PC-3 (cell line): Measurements from ENCODE around the gene CCDC93. TPM values are rescaled to one million over a fixed set of nuclear protein-coding genes. Genes with fewer than 3 reads are reported as not detected.
"Not testable (repeated sequence)": the region's sequence is repeated elsewhere in the genome, so short reads cannot be mapped to it uniquely, and the experiment has no call there.

Experiments used
- ATAC-seq: fragments of 200-7000 bp; cut with Tn5 transposase; 2 replicates; pipeline ENCODE4 v1.9.1; 2020; ENCODE audit warnings: mild to moderate bottlenecking, moderate library complexity
- BruUV-seq: library from RNA; stranded (reverse); fragments of 400-500 nt; replicated peaks from 2 replicates; lab custom pipeline; 2021; lab: Mats Ljungman, UMichigan
- CTCF ChIA-PET: fragments of 300-600 bp; sonication (Branson Sonifier 250); formaldehyde crosslinking; loops from one replicate; lab custom pipeline; 2022; ENCODE audit warnings: antibody characterized with exemption; lab: Charles Lee
- POLR2A ChIA-PET: fragments of 300-600 bp; sonication (Branson Sonifier 250); formaldehyde crosslinking; loops from one replicate; lab custom pipeline; 2022; ENCODE audit warnings: antibody characterized with exemption; ENCODE audit not compliant: unreplicated experiment; lab: Charles Lee
- DNase-seq: peaks from one replicate; pipeline ENCODE4 v3.0.0-alpha.2; 2015
- H2AFZ ChIP-seq: fragments of 300-600 bp; sonication (generic); 2 replicates; pipeline ENCODE4 v1.6.0; 2016; ENCODE audit warnings: antibody characterized with exemption, low read length
- H3F3A ChIP-seq: fragments of 300-600 bp; sonication (generic); one replicate; pipeline ENCODE4 v1.6.0; 2017; ENCODE audit warnings: antibody characterized with exemption, low read length, control low read depth, mild to moderate bottlenecking; ENCODE audit not compliant: unreplicated experiment
- H3K27ac ChIP-seq: fragments of 300-600 bp; sonication (generic); 2 replicates; pipeline ENCODE4 v1.5.1; 2016; ENCODE audit warnings: mild to moderate bottlenecking, low read length
- H3K27me3 ChIP-seq: fragments of 300-600 bp; sonication (generic); 2 replicates; pipeline ENCODE4 v1.6.1; 2016; ENCODE audit warnings: low read length, mixed read lengths
- H3K36me3 ChIP-seq: fragments of 300-600 bp; sonication (generic); 2 replicates; pipeline ENCODE4 v1.6.1; 2016; ENCODE audit warnings: low read depth, mixed run types, low read length, mixed read lengths
- H3K4me1 ChIP-seq: fragments of 300-600 bp; sonication (generic); 2 replicates; pipeline ENCODE4 v1.5.1; 2016; ENCODE audit warnings: low read length; ENCODE audit not compliant: insufficient read depth
- H3K4me2 ChIP-seq: fragments of 300-600 bp; sonication (generic); 2 replicates; pipeline ENCODE4 v1.6.0; 2016; ENCODE audit warnings: low read length
- H3K4me3 ChIP-seq: fragments of 300-600 bp; sonication (generic); 2 replicates; pipeline ENCODE4 v1.5.1; 2016; ENCODE audit warnings: mild to moderate bottlenecking, low read length, mixed read lengths
- H3K79me2 ChIP-seq: fragments of 300-600 bp; sonication (generic); 2 replicates; pipeline ENCODE4 v1.6.1; 2017; ENCODE audit warnings: low read length, mixed read lengths
- H3K9ac ChIP-seq: fragments of 300-600 bp; sonication (generic); 2 replicates; pipeline ENCODE4 v1.6.0; 2016; ENCODE audit warnings: mild to moderate bottlenecking, low read length
- H3K9me2 ChIP-seq: fragments of 300-600 bp; sonication (generic); replicated peaks from 2 replicates; pipeline ENCODE4 v1.6.1; 2016; ENCODE audit warnings: mixed run types, low read length, mixed read lengths
- H3K9me3 ChIP-seq: fragments of 300-600 bp; sonication (generic); 2 replicates; pipeline ENCODE4 v1.6.1; 2016; ENCODE audit warnings: low read length, mixed read lengths
- H4K20me1 ChIP-seq: fragments of 300-600 bp; sonication (generic); 2 replicates; pipeline ENCODE4 v1.6.1; 2016; ENCODE audit warnings: low read length, mixed read lengths
- EZH2 ChIP-seq: fragments of 300-600 bp; sonication (generic); IDR thresholded peaks from one replicate; pipeline ENCODE4 v1.6.1; 2017; ENCODE audit warnings: antibody characterized with exemption, mild to moderate bottlenecking, low read length; ENCODE audit not compliant: unreplicated experiment
- EZH2phosphoT487 ChIP-seq: fragments of 300-600 bp; sonication (generic); IDR thresholded peaks from 2 replicates; pipeline ENCODE4 v1.6.1; 2018; ENCODE audit warnings: mild to moderate bottlenecking, antibody characterized with exemption, low read length, borderline replicate concordance
- intact Hi-C: fragments of 100-400 bp; cut with micrococcal nuclease; formaldehyde crosslinking; loops from 2 replicates; pipeline ENCODE4 v1.9.0; 2023
- total RNA-seq: library from RNA; depleted of rRNA; stranded (reverse); fragments of >200 nt; gene quantifications from 2 replicates; pipeline ENCODE4 v1.2.3, GENCODE V29; 2014
- TF ChIP-seq, protein P1 (sequence below): fragments of 300-600 bp; sonication (generic); conservative IDR thresholded peaks from 2 replicates; pipeline ENCODE4 v1.5.1; 2017; ENCODE audit warnings: antibody characterized with exemption, low read depth, mild to moderate bottlenecking, low read length

The CCDC93 gene
- total RNA-seq, 1 experiment from 2014 or later, result 14.0 TPM

DNA sequence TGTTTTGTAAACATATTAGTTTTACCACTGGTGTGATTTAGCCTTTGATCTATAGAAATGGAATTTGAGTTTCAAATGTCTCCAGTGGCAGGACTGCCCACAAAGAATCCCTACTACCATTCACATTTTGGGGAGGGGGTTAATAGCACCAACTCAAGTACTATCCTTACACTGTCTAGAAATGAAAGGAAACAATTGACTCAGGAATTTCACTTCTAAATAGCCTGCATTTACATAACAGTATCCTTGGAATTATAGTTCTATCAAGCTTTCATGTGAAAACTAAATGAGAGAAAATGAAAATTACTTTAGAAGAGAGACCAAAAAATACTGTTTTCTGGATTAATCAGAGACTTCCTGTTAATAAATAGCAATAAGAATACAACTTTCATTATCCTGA is 7.5 kb upstream of the CCDC93 start:
- Histone ChIP-seq H3K4me1 (no peaks in the 10 kb centered on the region), H3K9me3 (no peaks in the 10 kb centered on the region), H3K27me3 (no peaks in the 10 kb centered on the region), H3K9me2 (no peaks in the 10 kb centered on the region), H3K4me2 (no peak overlapping the region), H3K4me3 (no peak overlapping the region), H3F3A (no peaks in the 10 kb centered on the region), H3K36me3 (no peaks in the 10 kb centered on the region), H3K27ac (no peak overlapping the region), H2AFZ (no peak overlapping the region), H3K9ac (no peak overlapping the region), H4K20me1 (no peaks in the 10 kb centered on the region), H3K79me2 (no peaks in the 10 kb centered on the region)
- intact Hi-C loops, result no loop called here
- BruUV-seq, result no TSS peak
- CTCF ChIA-PET, result no interaction called here
- POLR2A ChIA-PET, result no interaction called here
- DNase-seq, result no peak
- ATAC-seq, result no peak
- no peak for TF ChIP-seq EZH2
- TF ChIP-seq, protein P1, sequence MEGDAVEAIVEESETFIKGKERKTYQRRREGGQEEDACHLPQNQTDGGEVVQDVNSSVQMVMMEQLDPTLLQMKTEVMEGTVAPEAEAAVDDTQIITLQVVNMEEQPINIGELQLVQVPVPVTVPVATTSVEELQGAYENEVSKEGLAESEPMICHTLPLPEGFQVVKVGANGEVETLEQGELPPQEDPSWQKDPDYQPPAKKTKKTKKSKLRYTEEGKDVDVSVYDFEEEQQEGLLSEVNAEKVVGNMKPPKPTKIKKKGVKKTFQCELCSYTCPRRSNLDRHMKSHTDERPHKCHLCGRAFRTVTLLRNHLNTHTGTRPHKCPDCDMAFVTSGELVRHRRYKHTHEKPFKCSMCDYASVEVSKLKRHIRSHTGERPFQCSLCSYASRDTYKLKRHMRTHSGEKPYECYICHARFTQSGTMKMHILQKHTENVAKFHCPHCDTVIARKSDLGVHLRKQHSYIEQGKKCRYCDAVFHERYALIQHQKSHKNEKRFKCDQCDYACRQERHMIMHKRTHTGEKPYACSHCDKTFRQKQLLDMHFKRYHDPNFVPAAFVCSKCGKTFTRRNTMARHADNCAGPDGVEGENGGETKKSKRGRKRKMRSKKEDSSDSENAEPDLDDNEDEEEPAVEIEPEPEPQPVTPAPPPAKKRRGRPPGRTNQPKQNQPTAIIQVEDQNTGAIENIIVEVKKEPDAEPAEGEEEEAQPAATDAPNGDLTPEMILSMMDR, result no peak
- TF ChIP-seq EZH2phosphoT487, result no peak

DNA sequence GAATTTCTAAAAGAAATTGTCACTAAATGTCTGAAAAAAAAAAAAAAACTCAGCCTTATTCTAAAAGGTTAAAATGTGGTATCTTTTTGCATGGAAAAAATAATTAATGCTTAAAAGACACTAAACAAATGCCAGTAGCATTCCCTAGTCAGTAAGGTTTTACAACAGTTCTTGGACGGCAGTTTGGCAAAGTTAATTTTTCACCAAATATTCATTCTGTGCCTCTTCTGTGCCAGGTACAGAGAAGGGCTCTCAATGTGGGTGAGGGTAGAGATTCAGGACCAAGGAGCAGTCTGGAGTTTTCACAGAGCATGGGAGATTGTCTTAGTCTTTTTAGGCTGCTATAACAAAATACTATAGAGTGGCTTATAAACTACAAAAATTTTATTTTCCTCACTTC is 6.0 kb upstream of the CCDC93 start:
- ATAC-seq, result no peak
- H3K4me3 ChIP-seq, result no peak overlapping the region
- H3K79me2 ChIP-seq, result no peaks in the 10 kb centered on the region
- no peak overlapping the region for H3K27ac ChIP-seq
- no peaks in the 10 kb centered on the region for H3K9me3 ChIP-seq
- no peaks in the 10 kb centered on the region for H3K9me2 ChIP-seq
- no peak overlapping the region for H3K4me2 ChIP-seq
- CTCF ChIA-PET, result no interaction called here
- no peaks in the 10 kb centered on the region for H3K36me3 ChIP-seq
- H3K9ac ChIP-seq, result no peak overlapping the region
- no peaks in the 10 kb centered on the region for H3K27me3 ChIP-seq
- H3F3A ChIP-seq, result no peaks in the 10 kb centered on the region
- H2AFZ ChIP-seq, result no peak overlapping the region
- H3K4me1 ChIP-seq, result peaks cover 5% of the 10 kb centered on the region; the same call in 1 of the 2 replicates
- no TSS peak for BruUV-seq
- TF ChIP-seq, protein P1, result no peak
- TF ChIP-seq EZH2phosphoT487, result no peak
- no peak for TF ChIP-seq EZH2
- no peak for DNase-seq
- intact Hi-C loops, result no loop called here
- H4K20me1 ChIP-seq, result no peaks in the 10 kb centered on the region
- POLR2A ChIA-PET, result no interaction called here

DNA sequence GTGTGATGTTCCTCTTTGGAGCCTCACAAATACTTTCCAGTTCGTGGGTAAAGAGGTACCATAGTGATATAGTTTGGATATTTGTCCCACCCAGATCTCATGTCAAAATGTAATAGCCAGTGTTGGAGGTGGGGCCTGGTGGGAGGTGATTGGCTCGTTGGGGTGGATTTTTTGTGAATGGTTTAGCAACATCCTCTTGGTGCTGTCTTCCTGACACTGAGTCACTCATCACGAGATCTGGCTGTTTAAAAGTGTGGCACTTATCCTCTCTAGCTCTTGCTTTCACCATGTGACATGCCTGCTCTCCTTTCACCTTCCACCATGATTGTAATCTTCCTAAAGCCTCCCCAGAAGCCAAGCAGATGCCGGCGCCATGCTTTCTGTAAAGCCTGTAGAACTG is 3.0 kb upstream of the CCDC93 start:
- H3K9me3 ChIP-seq, result no peaks in the 10 kb centered on the region
- ChIA-PET CTCF (interaction anchor here (0.6 kb wide), 1 partner anchor 74 kb away, joined by 3 read pairs; no protein-coding TSS in a partner anchor), POLR2A (no interaction called here)
- H3K9me2 ChIP-seq, result no peaks in the 10 kb centered on the region
- H3K4me3 ChIP-seq, result no peak overlapping the region
- peaks cover 16% of the 10 kb centered on the region for H3K4me1 ChIP-seq
- H3K27ac ChIP-seq, result no peak overlapping the region
- BruUV-seq, result no TSS peak
- no peak overlapping the region for H2AFZ ChIP-seq
- TF ChIP-seq, protein P1, result no peak
- no peak for TF ChIP-seq EZH2phosphoT487
- no peak for TF ChIP-seq EZH2
- H3K36me3 ChIP-seq, result no peaks in the 10 kb centered on the region
- intact Hi-C loops, result no loop called here
- no peaks in the 10 kb centered on the region for H3F3A ChIP-seq
- no peak overlapping the region for H3K9ac ChIP-seq
- no peaks in the 10 kb centered on the region for H3K27me3 ChIP-seq
- peaks cover 19% of the 10 kb centered on the region for H3K79me2 ChIP-seq
- H3K4me2 ChIP-seq, result no peak overlapping the region
- H4K20me1 ChIP-seq, result peaks cover 10% of the 10 kb centered on the region
- no peak for ATAC-seq
- no peak for DNase-seq

DNA sequence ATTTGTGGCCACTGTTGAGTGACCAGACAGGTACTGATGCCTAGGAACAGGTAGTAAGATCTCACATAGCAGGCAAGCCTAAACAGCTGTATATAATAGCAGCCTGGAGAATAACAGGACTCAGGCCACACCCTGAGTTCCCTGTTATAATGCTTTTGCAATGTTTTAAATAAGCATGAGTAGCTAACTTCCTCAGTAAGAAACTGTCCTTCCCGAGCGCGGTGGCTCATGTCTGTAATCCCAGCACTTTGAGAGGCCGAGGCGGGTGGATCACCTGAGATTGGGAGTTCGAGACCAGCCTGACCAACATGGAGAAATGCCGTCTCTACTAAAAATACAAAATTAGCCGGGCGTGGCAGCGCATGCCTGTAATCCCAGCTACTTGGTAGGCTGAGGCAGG is 1.9 kb upstream of the CCDC93 start:
- H3K27me3 ChIP-seq, H3K4me3 ChIP-seq, H3F3A ChIP-seq, intact Hi-C loops, H2AFZ ChIP-seq, H3K36me3 ChIP-seq, H3K4me2 ChIP-seq, H3K9me3 ChIP-seq, BruUV-seq, CTCF ChIA-PET, H3K9me2 ChIP-seq, POLR2A ChIA-PET, H3K9ac ChIP-seq, ATAC-seq, H3K27ac ChIP-seq, DNase-seq: not testable (repeated sequence)
- H3K79me2 ChIP-seq, result peaks cover 31% of the 10 kb centered on the region
- H4K20me1 ChIP-seq, result peaks cover 18% of the 10 kb centered on the region
- peaks cover 16% of the 10 kb centered on the region for H3K4me1 ChIP-seq
